ENCODE results near the gene MSI2. TPM values are rescaled to one million over a fixed set of nuclear protein-coding genes. Genes with fewer than 3 reads are reported as not detected.
A peak's percentile ranks its signal among the peaks of the same experiment; 100 is the strongest.

The MSI2 gene
- polyA plus RNA-seq, 1 of the 3 experiments (the other 2 are of a cell fraction), result 24.1 TPM

DNA sequence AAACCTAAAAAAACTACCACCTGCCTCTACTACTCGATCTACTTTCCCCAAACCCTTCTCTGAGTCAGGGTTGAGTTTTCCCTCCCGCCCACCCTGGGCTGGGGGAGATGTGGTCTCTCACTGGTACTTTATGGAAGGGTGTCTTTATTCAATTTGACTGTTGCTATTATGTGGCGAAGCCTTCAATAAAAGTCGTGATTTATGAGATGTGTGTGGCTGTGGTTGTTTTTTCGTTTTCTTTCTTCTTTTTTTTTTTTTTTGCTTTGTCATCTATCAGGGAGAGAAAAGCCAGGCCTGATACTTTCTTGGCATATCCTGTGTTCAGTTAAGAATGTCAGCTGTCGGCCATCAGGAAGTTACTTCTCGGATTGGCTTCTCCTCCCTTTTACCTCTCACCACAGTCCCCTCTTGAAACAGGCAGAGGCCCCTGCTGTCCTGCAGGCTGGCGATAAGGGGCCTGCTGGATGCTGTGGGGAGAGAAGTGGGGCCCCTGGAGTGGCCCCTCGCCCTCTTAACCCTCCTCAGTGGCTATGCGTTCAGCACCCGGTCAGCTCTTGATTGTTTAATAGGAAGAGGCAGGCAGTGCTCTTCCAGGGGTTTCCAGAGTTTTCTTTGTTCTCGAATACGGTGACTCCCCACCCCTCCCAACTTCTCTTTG is 123.0 kb downstream of the MSI2 start:
- Histone ChIP-seq H3F3A (replicated peaks; ENCODE audit: insufficient read depth) (no peaks in the 10 kb centered on the region), H2AFZ (ENCODE audit: low read depth) (no peak overlapping the region), H3K27ac (ENCODE audit: low read depth in 2 of 2, low read length in 1 of 2) (peak overlapping the region; percentile 32 to 65; a peak in 3 of 4 replicates), H3K36me3 (replicated peaks in 1 of 2; ENCODE audit: control insufficient read depth in 1 of 2, insufficient read depth in 2 of 2, low read length in 1 of 2) (no peaks in the 10 kb centered on the region), H3K4me3 (ENCODE audit: low read depth in 2 of 2, low read length in 1 of 2) (no peak overlapping the region), H3K9me2 (no peaks in the 10 kb centered on the region), H3K79me2 (ENCODE audit: insufficient read depth) (peaks cover 3% of the 10 kb centered on the region; the same call in 1 of the 2 replicates), H3K9me3 (no peaks in the 10 kb centered on the region), H3K9ac (no peak overlapping the region), H3K27me3 (ENCODE audit: insufficient read depth) (no peaks in the 10 kb centered on the region), H3K4me2 (peak overlapping the region; percentile 51; the same call in 1 of the 2 replicates), H3K4me1 (ENCODE audit: control insufficient read depth in 1 of 2, insufficient read depth in 2 of 2, low read depth in 1 of 2, low read length in 1 of 2) (peaks cover 7 to 51% of the 10 kb centered on the region in 2 experiments), H4K20me1 (ENCODE audit: insufficient read depth) (no peaks in the 10 kb centered on the region)
- DNase-seq, result peak; percentile 67
- 50% methylated on average over 13 of the region's 13 CpGs for WGBS (ENCODE audit: low lambda C conversion rate)
- ChIA-PET POLR2A (no interaction called here), CTCF (interaction anchor here (1.0 kb wide), 1 partner anchor 8 kb away, joined by 3 read pairs; no protein-coding TSS in a partner anchor)
- TF ChIP-seq, protein P1, sequence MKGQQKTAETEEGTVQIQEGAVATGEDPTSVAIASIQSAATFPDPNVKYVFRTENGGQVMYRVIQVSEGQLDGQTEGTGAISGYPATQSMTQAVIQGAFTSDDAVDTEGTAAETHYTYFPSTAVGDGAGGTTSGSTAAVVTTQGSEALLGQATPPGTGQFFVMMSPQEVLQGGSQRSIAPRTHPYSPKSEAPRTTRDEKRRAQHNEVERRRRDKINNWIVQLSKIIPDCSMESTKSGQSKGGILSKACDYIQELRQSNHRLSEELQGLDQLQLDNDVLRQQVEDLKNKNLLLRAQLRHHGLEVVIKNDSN (IDR thresholded peaks at IDR 0.05; ENCODE audit: borderline replicate concordance, low read depth), result no peak
- peak; percentile 84 for TF ChIP-seq POLR2AphosphoS5 (IDR thresholded peaks at IDR 0.05; ENCODE audit: low read depth, low read length)
- no peak for TF ChIP-seq MXI1 (IDR thresholded peaks at IDR 0.05; ENCODE audit: low read depth, low read length)
- TF ChIP-seq, protein P2, sequence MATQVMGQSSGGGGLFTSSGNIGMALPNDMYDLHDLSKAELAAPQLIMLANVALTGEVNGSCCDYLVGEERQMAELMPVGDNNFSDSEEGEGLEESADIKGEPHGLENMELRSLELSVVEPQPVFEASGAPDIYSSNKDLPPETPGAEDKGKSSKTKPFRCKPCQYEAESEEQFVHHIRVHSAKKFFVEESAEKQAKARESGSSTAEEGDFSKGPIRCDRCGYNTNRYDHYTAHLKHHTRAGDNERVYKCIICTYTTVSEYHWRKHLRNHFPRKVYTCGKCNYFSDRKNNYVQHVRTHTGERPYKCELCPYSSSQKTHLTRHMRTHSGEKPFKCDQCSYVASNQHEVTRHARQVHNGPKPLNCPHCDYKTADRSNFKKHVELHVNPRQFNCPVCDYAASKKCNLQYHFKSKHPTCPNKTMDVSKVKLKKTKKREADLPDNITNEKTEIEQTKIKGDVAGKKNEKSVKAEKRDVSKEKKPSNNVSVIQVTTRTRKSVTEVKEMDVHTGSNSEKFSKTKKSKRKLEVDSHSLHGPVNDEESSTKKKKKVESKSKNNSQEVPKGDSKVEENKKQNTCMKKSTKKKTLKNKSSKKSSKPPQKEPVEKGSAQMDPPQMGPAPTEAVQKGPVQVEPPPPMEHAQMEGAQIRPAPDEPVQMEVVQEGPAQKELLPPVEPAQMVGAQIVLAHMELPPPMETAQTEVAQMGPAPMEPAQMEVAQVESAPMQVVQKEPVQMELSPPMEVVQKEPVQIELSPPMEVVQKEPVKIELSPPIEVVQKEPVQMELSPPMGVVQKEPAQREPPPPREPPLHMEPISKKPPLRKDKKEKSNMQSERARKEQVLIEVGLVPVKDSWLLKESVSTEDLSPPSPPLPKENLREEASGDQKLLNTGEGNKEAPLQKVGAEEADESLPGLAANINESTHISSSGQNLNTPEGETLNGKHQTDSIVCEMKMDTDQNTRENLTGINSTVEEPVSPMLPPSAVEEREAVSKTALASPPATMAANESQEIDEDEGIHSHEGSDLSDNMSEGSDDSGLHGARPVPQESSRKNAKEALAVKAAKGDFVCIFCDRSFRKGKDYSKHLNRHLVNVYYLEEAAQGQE (IDR thresholded peaks at IDR 0.05; ENCODE audit: low read depth, low read length), result peak; percentile 77
- peak; percentile 81 for TF ChIP-seq NFIC (IDR thresholded peaks at IDR 0.05; ENCODE audit: borderline replicate concordance)
- TF ChIP-seq GABPA (IDR thresholded peaks at IDR 0.05; ENCODE audit: low read depth), result no peak
- TF ChIP-seq, protein P3, sequence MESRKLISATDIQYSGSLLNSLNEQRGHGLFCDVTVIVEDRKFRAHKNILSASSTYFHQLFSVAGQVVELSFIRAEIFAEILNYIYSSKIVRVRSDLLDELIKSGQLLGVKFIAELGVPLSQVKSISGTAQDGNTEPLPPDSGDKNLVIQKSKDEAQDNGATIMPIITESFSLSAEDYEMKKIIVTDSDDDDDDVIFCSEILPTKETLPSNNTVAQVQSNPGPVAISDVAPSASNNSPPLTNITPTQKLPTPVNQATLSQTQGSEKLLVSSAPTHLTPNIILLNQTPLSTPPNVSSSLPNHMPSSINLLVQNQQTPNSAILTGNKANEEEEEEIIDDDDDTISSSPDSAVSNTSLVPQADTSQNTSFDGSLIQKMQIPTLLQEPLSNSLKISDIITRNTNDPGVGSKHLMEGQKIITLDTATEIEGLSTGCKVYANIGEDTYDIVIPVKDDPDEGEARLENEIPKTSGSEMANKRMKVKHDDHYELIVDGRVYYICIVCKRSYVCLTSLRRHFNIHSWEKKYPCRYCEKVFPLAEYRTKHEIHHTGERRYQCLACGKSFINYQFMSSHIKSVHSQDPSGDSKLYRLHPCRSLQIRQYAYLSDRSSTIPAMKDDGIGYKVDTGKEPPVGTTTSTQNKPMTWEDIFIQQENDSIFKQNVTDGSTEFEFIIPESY (IDR thresholded peaks at IDR 0.05; ENCODE audit: borderline replicate concordance, low read depth), result no peak
- TF ChIP-seq CHD2 (IDR thresholded peaks at IDR 0.05; ENCODE audit: low read length, partially characterized antibody), result no peak
- no peak for TF ChIP-seq TAF1 (IDR thresholded peaks at IDR 0.05; ENCODE audit: borderline replicate concordance, low read depth, low read length)
- TF ChIP-seq, protein P4, sequence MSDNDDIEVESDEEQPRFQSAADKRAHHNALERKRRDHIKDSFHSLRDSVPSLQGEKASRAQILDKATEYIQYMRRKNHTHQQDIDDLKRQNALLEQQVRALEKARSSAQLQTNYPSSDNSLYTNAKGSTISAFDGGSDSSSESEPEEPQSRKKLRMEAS (IDR thresholded peaks at IDR 0.05; ENCODE audit: low read depth), result no peak
- TF ChIP-seq GATA2 (CRISPR knock-in tag; IDR thresholded peaks at IDR 0.05), result no peak; the same call in 1 of the 2 replicates
- peak; percentile 98 for TF ChIP-seq TCF12 (IDR thresholded peaks at IDR 0.05)
- TF ChIP-seq SIN3A (IDR thresholded peaks at IDR 0.05; ENCODE audit: borderline replicate concordance, low read depth, low read length), result peak; percentile 57; the same call in 1 of the 2 replicates
- TF ChIP-seq EP300 (IDR thresholded peaks at IDR 0.05; ENCODE audit: borderline replicate concordance in 1 of 2, low read depth in 1 of 2, low read length in 1 of 2), result peak; percentile 75 to 79; a peak in 3 of 4 replicates
- TF ChIP-seq, protein P5, sequence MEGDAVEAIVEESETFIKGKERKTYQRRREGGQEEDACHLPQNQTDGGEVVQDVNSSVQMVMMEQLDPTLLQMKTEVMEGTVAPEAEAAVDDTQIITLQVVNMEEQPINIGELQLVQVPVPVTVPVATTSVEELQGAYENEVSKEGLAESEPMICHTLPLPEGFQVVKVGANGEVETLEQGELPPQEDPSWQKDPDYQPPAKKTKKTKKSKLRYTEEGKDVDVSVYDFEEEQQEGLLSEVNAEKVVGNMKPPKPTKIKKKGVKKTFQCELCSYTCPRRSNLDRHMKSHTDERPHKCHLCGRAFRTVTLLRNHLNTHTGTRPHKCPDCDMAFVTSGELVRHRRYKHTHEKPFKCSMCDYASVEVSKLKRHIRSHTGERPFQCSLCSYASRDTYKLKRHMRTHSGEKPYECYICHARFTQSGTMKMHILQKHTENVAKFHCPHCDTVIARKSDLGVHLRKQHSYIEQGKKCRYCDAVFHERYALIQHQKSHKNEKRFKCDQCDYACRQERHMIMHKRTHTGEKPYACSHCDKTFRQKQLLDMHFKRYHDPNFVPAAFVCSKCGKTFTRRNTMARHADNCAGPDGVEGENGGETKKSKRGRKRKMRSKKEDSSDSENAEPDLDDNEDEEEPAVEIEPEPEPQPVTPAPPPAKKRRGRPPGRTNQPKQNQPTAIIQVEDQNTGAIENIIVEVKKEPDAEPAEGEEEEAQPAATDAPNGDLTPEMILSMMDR (IDR thresholded peaks at IDR 0.05), result no peak
- no peak for TF ChIP-seq NRF1 (IDR thresholded peaks at IDR 0.05; ENCODE audit: low read depth, low read length)
- TF ChIP-seq FOXM1 (IDR thresholded peaks at IDR 0.05; ENCODE audit: low read depth), result no peak
- peak; percentile 17; the same call in 1 of the 2 replicates for TF ChIP-seq RAD21 (IDR thresholded peaks at IDR 0.05; ENCODE audit: low read length)
- TF ChIP-seq, protein P6, sequence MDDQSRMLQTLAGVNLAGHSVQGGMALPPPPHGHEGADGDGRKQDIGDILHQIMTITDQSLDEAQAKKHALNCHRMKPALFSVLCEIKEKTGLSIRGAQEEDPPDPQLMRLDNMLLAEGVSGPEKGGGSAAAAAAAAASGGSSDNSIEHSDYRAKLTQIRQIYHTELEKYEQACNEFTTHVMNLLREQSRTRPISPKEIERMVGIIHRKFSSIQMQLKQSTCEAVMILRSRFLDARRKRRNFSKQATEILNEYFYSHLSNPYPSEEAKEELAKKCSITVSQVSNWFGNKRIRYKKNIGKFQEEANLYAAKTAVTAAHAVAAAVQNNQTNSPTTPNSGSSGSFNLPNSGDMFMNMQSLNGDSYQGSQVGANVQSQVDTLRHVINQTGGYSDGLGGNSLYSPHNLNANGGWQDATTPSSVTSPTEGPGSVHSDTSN (IDR thresholded peaks at IDR 0.05), result peak; percentile 96
- no peak for TF ChIP-seq FOSL2 (IDR thresholded peaks at IDR 0.05; ENCODE audit: borderline replicate concordance, low read depth)
- TF ChIP-seq, protein P7, sequence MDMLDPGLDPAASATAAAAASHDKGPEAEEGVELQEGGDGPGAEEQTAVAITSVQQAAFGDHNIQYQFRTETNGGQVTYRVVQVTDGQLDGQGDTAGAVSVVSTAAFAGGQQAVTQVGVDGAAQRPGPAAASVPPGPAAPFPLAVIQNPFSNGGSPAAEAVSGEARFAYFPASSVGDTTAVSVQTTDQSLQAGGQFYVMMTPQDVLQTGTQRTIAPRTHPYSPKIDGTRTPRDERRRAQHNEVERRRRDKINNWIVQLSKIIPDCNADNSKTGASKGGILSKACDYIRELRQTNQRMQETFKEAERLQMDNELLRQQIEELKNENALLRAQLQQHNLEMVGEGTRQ (IDR thresholded peaks at IDR 0.05; ENCODE audit: borderline replicate concordance, low read depth, low read length), result no peak
- peak; percentile 70 for TF ChIP-seq JUND (IDR thresholded peaks at IDR 0.05)
